Adipocyte (in vitro differentiated cells): ENCODE measurements around the gene AHRR.

ENCODE experiments used
- DNase-seq: peaks from one replicate; pipeline ENCODE4 v3.0.0-alpha.2; 2015; ENCODE audit warnings: low read depth
- H3K27me3 ChIP-seq: replicated peaks from 2 replicates; pipeline ENCODE4 v1.7.0; 2013; ENCODE audit warnings: mild to moderate bottlenecking, low read length, moderate library complexity; ENCODE audit not compliant: control insufficient read depth, insufficient read depth
- H3K36me3 ChIP-seq: 2 replicates; pipeline ENCODE4 v1.7.0; 2013; ENCODE audit warnings: low read length, mild to moderate bottlenecking, moderate library complexity; ENCODE audit not compliant: control insufficient read depth, insufficient read depth, severe bottlenecking
- H3K4me1 ChIP-seq: 2 replicates; pipeline ENCODE4 v1.7.0; 2013; ENCODE audit warnings: mild to moderate bottlenecking, low read length, moderate library complexity; ENCODE audit not compliant: control insufficient read depth, insufficient read depth
- H3K4me3 ChIP-seq: 2 replicates; pipeline ENCODE4 v1.7.0; 2013; ENCODE audit warnings: mild to moderate bottlenecking, low read length, moderate library complexity
- H3K9ac ChIP-seq: 2 replicates; pipeline ENCODE4 v1.7.0; 2013; ENCODE audit warnings: mild to moderate bottlenecking, low read length, moderate library complexity
- H3K9me3 ChIP-seq: 2 replicates; pipeline ENCODE4 v1.7.0; 2013; ENCODE audit warnings: mild to moderate bottlenecking, low read length, moderate library complexity; ENCODE audit not compliant: control insufficient read depth

AHRR gene

DNA sequence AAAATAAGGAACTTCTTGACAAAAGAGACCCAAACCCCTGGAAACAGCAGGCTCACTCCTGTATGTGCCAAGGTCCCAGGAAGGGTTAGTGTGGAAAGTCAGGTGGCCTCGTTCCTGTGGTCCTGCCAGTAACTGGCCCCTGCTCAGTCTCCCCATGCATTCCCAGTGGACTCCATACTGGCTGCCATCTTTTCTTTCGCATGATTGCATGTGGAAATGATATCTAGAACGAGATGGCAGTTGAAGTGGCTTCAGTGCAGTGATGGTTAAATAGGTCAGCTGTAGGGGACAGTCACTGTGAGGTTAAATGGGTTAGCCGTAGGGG is 30.4 kb downstream of the AHRR start:
- Histone ChIP-seq H3K27me3 (no peaks in the 10 kb centered on the region), H3K36me3 (no peaks in the 10 kb centered on the region), H3K4me3 (no peak overlapping the region), H3K4me1 (no peaks in the 10 kb centered on the region), H3K9ac (no peak overlapping the region), H3K9me3 (no peaks in the 10 kb centered on the region)
- DNase-seq, result no peak

DNA sequence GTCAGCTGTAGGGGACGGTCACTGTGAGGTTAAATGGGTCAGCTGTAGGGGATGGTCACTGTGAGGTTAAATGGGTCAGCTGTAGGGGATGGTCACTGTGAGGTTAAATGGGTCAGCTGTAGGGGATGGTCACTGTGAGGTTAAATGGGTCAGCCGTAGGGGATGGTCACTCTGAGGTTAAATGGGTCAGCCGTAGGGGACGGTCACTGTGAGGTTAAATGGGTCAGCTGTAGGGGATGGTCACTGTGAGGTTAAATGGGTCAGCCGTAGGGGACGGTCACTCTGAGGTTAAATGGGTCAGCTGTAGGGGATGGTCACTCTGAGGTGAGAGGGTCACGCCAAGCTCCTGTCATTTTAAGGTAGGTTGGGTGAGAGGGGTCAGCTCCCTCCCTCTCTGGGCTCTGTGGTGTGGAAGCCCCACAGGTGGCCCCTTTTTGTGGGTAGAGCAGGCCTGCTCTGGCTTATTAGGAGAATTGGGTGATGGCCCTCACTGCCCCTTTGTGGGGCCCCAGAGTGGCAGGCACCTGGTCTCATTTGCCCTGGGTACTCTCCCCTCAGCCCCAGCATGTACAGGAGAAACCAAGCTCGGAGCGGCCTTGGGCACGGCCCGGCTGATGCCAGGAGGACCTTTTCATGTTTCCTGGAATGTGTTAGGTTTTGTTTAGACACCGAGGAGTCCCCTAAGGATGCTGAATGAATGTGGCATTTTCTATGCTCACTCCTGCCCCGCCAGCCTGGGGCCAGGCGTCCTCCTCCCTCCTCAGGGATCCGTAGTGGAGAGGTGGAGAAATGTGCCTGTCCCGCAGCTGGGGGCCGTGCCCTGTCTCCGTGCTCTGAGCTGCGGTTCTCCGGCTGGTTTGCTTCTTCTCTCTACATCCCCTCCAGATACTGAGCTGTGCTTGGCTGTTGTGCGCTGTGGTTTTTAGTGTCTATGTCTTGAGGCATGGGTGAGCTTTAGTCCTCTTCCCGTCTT is 31.4 kb downstream of the AHRR start:
- Histone ChIP-seq H3K36me3 (no peaks in the 10 kb centered on the region), H3K9me3 (no peaks in the 10 kb centered on the region), H3K9ac (no peak overlapping the region), H3K27me3 (no peaks in the 10 kb centered on the region), H3K4me1 (no peaks in the 10 kb centered on the region), H3K4me3 (no peak overlapping the region)
- DNase-seq, result no peak

DNA sequence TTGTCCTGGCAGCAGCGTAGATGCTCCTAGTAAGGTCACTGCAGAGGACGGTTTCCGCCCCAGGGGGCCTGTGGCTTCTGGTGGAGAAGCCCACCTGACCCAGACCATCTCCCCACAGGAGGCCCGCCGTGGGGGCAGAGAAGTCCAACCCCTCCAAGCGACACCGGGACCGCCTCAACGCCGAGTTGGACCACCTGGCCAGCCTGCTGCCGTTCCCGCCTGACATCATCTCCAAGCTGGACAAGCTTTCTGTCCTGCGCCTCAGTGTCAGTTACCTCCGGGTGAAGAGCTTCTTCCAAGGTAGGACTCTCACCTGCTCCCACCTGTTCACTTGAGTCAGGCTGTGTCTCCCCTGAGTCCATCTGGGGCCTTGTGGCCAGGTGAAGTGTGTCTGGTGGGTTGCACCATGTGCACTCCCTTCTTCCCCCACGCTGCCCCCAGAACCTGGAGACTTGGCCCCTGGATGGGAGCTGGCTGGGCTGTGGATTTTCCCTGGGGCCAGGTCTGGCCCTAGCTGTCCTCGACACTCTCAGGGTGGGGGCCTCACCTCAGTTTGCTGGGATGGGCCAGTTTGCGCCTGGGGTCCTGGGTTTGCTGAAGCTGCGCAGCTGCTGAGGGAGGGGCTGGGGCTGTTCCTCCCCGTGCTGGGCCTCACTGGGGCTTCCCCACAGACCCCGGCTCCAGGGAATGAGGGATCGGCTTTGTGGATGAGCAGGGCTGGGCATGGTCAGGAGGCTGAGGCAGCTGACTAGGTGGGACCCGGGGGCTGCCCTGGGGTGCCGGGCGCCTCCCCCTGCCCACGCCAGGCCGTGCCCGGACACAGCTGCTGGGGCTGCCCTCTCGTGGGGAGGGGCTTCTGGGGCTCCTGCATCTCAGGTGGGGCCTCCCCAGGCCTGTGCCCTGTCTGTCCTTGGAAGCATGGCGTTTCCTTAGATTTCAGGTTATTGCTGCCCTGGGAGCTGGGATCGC is 32.4 kb downstream of the AHRR start:
- Histone ChIP-seq H3K36me3 (no peaks in the 10 kb centered on the region), H3K4me3 (no peak overlapping the region), H3K4me1 (no peaks in the 10 kb centered on the region), H3K9me3 (no peaks in the 10 kb centered on the region), H3K9ac (no peak overlapping the region), H3K27me3 (no peaks in the 10 kb centered on the region)
- no peak for DNase-seq

DNA sequence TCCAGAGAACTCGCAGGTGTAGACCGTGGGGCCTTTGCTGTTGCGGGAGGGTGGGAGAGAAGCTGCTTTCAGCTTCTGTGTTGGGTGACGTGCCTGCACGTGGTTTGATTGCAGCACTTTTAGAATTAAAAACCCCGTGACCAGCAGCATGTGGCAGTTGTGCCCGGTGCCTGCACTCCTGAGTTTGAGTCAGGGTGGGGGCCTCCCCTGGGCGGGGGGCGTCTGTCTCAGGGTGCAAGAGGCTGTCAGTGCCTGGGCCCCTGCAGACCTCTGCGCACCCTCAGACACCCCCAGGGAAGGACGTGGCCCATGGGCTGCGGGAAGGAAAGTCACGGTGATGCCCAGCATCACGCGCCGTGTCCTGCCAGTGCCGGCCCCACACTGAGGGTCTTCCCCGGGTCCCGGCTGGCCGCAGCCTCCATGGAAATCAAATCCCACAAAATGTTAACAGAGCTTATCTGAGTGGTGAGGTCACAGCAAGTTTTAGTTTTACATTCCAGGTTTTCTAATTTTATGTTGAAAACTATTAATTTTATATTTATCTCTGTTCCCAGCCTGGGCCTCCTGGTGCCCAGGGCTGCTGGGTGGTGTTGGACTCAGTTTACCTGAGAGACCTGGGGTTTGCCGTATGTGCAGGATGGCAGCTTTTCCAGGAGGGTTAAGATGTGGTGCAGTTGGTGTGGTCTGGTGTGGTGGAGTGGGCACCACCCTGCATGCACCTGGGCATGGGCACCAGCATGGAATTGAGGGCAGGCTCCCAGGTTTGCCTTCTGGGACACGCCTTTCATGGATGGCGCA is 33.3 kb downstream of the AHRR start:
- DNase-seq, result no peak
- no peaks in the 10 kb centered on the region for H3K9me3 ChIP-seq

DNA sequence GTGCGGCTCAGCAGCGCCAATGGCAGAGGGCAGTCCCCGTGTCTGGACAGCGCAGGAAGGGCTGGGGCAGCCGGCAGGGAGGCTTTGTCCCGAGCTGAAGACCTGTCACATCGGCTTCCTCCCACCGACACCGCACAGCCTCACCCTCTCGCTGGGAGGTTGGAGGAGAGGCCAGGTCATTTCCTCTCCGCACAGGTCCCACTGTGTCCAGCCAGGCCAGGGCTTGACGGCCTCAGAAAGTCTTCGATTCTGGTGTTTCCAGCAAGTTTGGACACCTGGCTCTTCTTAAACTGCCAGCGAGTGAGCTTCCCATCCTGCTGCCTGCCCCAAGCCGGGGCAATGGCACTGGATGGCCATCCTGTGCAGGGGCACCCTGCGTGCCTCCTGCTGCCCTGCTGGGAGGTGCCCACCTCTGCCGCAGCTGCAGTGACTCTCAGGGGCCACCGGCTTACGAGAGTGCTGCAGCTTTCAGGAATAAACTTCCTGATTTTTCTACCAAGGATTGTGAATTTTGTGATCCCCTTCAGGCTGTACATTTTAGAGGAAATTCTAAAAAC is 33.9 kb downstream of the AHRR start:
- DNase-seq, result no peak
- H3K9me3 ChIP-seq, result no peaks in the 10 kb centered on the region
- no peak overlapping the region for H3K4me3 ChIP-seq
- no peak overlapping the region for H3K9ac ChIP-seq
- H3K36me3 ChIP-seq, result peaks cover 4% of the 10 kb centered on the region
- no peaks in the 10 kb centered on the region for H3K4me1 ChIP-seq
- no peaks in the 10 kb centered on the region for H3K27me3 ChIP-seq

More for the DNA sequence above, 33.3 kb downstream of the AHRR start:
- H3K27me3 ChIP-seq, result no peaks in the 10 kb centered on the region
- no peaks in the 10 kb centered on the region for H3K4me1 ChIP-seq
- peaks cover 4% of the 10 kb centered on the region for H3K36me3 ChIP-seq
- H3K9ac ChIP-seq, result no peak overlapping the region
- no peak overlapping the region for H3K4me3 ChIP-seq

DNA sequence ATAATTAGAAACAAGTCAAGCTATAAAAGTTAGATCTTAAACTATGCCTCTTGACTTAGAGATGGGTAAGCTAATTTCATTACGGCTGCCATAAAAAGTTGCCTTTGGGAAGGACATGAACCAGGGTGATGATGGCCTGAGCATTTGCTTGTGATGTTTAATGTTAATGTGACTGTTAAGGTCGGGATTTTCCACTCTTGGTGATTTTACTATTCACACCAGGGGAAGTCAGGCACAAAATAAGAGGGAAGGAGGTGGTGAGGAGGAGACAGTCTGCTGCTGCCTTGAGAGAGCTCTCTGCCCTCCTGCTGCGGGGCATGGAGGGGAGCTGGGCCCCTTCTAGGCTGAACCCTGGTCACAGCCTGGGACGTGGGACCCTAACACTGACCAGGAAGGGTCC is 34.4 kb downstream of the AHRR start:
- H3K9ac ChIP-seq, result no peak overlapping the region
- no peaks in the 10 kb centered on the region for H3K27me3 ChIP-seq
- H3K9me3 ChIP-seq, result no peaks in the 10 kb centered on the region
- H3K36me3 ChIP-seq, result peaks cover 4% of the 10 kb centered on the region
- H3K4me1 ChIP-seq, result no peaks in the 10 kb centered on the region
- no peak for DNase-seq
- no peak overlapping the region for H3K4me3 ChIP-seq

DNA sequence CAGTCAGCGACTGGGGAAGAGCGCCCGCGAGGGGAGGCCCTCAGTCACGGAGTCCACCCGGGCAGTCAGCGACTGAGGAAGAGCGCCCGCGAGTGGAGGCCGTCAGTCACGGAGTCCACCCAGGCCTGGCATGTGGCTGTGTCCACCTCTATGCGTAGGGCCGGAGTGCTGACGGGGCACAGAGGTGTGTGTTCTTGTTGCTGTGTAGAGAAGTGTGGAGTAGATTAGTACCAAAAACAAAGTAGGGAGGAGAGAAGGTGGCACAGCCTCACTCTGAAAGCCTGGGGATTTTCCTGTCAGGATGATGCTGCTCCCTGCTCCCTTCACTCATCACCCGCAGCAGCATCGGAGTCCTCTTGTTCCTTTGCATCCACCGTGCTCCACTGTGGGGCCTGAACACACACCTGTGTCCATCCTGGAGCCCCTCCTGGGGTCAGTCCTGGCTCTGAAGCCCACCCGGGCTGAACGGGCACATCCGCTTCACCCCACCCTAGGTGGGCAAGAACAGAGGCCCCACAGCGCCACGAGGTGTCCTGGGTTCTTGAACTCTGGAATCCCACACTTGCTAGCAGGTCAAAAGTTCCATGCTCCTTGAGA is 37.9 kb downstream of the AHRR start:
- Histone ChIP-seq H3K9ac (no peak overlapping the region), H3K4me3 (no peak overlapping the region), H3K9me3 (peaks cover 8% of the 10 kb centered on the region), H3K36me3 (peaks cover 6% of the 10 kb centered on the region), H3K4me1 (no peaks in the 10 kb centered on the region), H3K27me3 (no peaks in the 10 kb centered on the region)
- no peak for DNase-seq

DNA sequence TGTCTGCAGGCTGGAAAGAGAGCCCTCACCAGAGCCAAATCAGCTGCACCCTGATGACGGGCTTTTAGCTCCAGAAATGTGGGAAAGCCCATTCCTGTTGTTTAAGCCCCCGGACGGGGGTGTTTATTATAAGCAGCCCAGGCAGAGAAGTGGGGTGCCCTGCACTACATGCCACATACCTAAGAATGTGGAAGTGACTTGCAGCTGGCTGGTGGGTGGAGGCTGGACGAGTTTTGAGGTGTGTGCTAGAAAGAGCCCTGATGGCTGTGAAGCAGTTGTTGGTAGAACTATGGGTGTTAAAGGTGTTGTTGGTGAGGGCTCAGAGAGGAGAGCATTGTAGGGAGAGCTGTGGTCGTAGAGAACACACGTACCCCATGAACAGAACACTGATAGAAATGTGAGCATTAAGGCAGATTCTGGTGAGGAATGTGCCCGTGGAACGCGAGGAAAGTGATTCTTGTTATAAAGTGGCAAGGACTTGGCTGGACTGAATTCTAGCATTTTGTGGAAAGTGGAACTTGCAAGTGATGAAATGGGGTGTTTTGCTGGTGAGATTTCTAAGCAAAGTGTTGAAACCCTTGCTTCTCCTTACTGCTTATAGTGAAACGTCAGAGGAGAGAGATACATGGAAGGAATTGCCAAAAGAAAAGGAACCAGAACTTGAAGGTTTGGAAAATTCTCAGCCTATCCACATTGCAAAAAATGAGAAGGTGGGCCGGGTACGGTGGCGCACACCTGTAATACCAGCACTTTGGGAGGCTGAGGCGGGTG is 38.9 kb downstream of the AHRR start:
- no peaks in the 10 kb centered on the region for H3K27me3 ChIP-seq
- no peak overlapping the region for H3K9ac ChIP-seq
- DNase-seq, result no peak
- H3K4me3 ChIP-seq, result no peak overlapping the region
- no peaks in the 10 kb centered on the region for H3K4me1 ChIP-seq
- H3K9me3 ChIP-seq, result peaks cover 19% of the 10 kb centered on the region
- H3K36me3 ChIP-seq, result peaks cover 6% of the 10 kb centered on the region

DNA sequence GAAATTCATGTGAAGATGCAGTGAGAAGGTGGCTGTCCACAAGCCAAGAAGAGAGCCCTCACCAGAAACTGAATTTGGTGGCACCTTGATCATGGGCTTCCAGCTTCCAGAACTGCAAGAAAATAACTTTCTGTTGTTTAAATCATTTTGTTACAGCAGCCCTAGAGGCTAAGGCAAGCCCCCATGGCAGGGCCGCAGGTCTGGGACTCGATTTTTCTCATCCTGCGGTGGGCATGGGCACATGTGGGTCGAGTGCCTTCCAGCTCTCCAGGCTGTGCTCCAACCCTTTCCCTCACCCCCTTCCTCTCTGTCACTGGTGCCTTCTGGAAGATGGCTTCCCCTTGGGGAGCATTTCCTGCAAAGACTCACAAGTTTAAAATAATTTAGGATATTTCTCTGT is 40.7 kb downstream of the AHRR start:
- Histone ChIP-seq H3K36me3 (peaks cover 10% of the 10 kb centered on the region), H3K27me3 (no peaks in the 10 kb centered on the region), H3K9me3 (peaks cover 30% of the 10 kb centered on the region), H3K4me1 (no peaks in the 10 kb centered on the region), H3K4me3 (no peak overlapping the region), H3K9ac (no peak overlapping the region)
- no peak for DNase-seq
